Nephron (organoid): ENCODE data around the gene TOE1.

Source experiments
- H3K27ac Mint-ChIP-seq, 3 experiments: 2 replicates each; pipeline ENCODE4 v1.8.0; 2020; ENCODE audit warnings: mixed read lengths in 3 of 3, mild to moderate bottlenecking in 2 of 3, moderate library complexity in 1 of 3
- H3K27me3 Mint-ChIP-seq: 2 replicates; pipeline ENCODE4 v1.8.0; 2021; ENCODE audit warnings: low read depth, mild to moderate bottlenecking, moderate library complexity, mixed read lengths
- H3K36me3 Mint-ChIP-seq: 2 replicates; pipeline ENCODE4 v1.8.0; 2020; ENCODE audit warnings: low read depth, mixed read lengths
- H3K4me1 Mint-ChIP-seq: 2 replicates; pipeline ENCODE4 v1.8.0; 2020; ENCODE audit warnings: mixed read lengths
- H3K4me3 Mint-ChIP-seq, 3 experiments: 2 replicates each; pipeline ENCODE4 v1.8.0; 2020; ENCODE audit warnings: mild to moderate bottlenecking in 3 of 3, mixed read lengths in 3 of 3, moderate library complexity in 2 of 3
- H3K9me3 Mint-ChIP-seq: 2 replicates; pipeline ENCODE4 v1.8.0; 2020; ENCODE audit warnings: mixed read lengths
- CTCF ChIP-seq, 3 experiments: fragments of 200-600 bp; sonication (generic); IDR thresholded peaks; one replicate each; pipeline ENCODE4 v1.5.0; 2021; ENCODE audit warnings: antibody characterized with exemption in 3 of 3; ENCODE audit not compliant: unreplicated experiment in 3 of 3

TOE1 gene

GRCh38 chr1:45322486-45323040, 17.4 kb upstream of the TOE1 start:
- H3K4me3 Mint-ChIP-seq: no peak overlapping the region
- no peak for TF ChIP-seq CTCF (IDR thresholded peaks at IDR 0.05; ENCODE audit: unreplicated experiment in 3 of 3)

GRCh38 chr1:45325851-45326506, 14.0 kb upstream of the TOE1 start:
- Mint-ChIP-seq H3K27me3 (no peaks in the 10 kb centered on the region), H3K4me1 (peaks cover 9% of the 10 kb centered on the region), H3K36me3 (peaks cover 14% of the 10 kb centered on the region), H3K4me3 (peak overlapping the region; percentile 68 to 69 (median 68)), H3K27ac (peak overlapping the region in 2 of 3 experiments; percentile 41 to 76), H3K9me3 (no peaks in the 10 kb centered on the region)
- no peak for TF ChIP-seq CTCF (IDR thresholded peaks at IDR 0.05; ENCODE audit: unreplicated experiment in 3 of 3)

More at GRCh38 chr1:45322486-45323040, 17.4 kb upstream of the TOE1 start:
- no peak overlapping the region for H3K27ac Mint-ChIP-seq
- no peaks in the 10 kb centered on the region for H3K27me3 Mint-ChIP-seq
- H3K9me3 Mint-ChIP-seq: no peaks in the 10 kb centered on the region
- peaks cover 7% of the 10 kb centered on the region for H3K36me3 Mint-ChIP-seq
- peaks cover 5% of the 10 kb centered on the region for H3K4me1 Mint-ChIP-seq

GRCh38 chr1:45326627-45327623, 13.0 kb upstream of the TOE1 start, which contains the start of gene HPDL:
Gene HPDL (plus strand): TSS chr1:45326895. CDS start chr1:45327149, 254 bp downstream.
- H3K27me3 Mint-ChIP-seq: no peaks in the 10 kb centered on the region
- H3K27ac Mint-ChIP-seq: peak within 1 kb of the TSS in 2 of 3 experiments; percentile 41 to 76
- peaks cover 14% of the 10 kb centered on the region for H3K36me3 Mint-ChIP-seq
- H3K4me1 Mint-ChIP-seq: peaks cover 9% of the 10 kb centered on the region
- no peak for TF ChIP-seq CTCF (IDR thresholded peaks at IDR 0.05; ENCODE audit: unreplicated experiment in 3 of 3)
- peak within 1 kb of the TSS; percentile 68 to 69 (median 68) for H3K4me3 Mint-ChIP-seq
- no peaks in the 10 kb centered on the region for H3K9me3 Mint-ChIP-seq

- Mint-ChIP-seq H3K4me3 (peak overlapping the region in 1 of 3 experiments; percentile 19), H3K4me1 (peaks cover 9% of the 10 kb centered on the region), H3K27me3 (no peaks in the 10 kb centered on the region), H3K9me3 (no peaks in the 10 kb centered on the region), H3K27ac (no peak overlapping the region), H3K36me3 (peaks cover 14% of the 10 kb centered on the region)
- TF ChIP-seq CTCF (IDR thresholded peaks at IDR 0.05; ENCODE audit: unreplicated experiment in 3 of 3): no peak
These were observed 12.1 kb upstream of the TOE1 start for GRCh38 chr1:45327644-45328515.

GRCh38 chr1:45328680-45329079, 11.3 kb upstream of the TOE1 start:
- Mint-ChIP-seq H3K4me3 (no peak overlapping the region), H3K27ac (no peak overlapping the region), H3K27me3 (no peaks in the 10 kb centered on the region), H3K4me1 (peaks cover 9% of the 10 kb centered on the region), H3K36me3 (peaks cover 14% of the 10 kb centered on the region), H3K9me3 (no peaks in the 10 kb centered on the region)
- no peak for TF ChIP-seq CTCF (IDR thresholded peaks at IDR 0.05; ENCODE audit: unreplicated experiment in 3 of 3)
